ENCODE results near the gene NBL1. TPM values are rescaled to one million over a fixed set of nuclear protein-coding genes. Genes with fewer than 3 reads are reported as not detected.

Gene NBL1
- total and polyA plus RNA-seq, 9 of the 15 experiments (the other 6 are each of a cell fraction or from before 2014, with no cell fraction given): 0.10 to 3.7 (median 1.8) TPM; not detected in 1

DNA sequence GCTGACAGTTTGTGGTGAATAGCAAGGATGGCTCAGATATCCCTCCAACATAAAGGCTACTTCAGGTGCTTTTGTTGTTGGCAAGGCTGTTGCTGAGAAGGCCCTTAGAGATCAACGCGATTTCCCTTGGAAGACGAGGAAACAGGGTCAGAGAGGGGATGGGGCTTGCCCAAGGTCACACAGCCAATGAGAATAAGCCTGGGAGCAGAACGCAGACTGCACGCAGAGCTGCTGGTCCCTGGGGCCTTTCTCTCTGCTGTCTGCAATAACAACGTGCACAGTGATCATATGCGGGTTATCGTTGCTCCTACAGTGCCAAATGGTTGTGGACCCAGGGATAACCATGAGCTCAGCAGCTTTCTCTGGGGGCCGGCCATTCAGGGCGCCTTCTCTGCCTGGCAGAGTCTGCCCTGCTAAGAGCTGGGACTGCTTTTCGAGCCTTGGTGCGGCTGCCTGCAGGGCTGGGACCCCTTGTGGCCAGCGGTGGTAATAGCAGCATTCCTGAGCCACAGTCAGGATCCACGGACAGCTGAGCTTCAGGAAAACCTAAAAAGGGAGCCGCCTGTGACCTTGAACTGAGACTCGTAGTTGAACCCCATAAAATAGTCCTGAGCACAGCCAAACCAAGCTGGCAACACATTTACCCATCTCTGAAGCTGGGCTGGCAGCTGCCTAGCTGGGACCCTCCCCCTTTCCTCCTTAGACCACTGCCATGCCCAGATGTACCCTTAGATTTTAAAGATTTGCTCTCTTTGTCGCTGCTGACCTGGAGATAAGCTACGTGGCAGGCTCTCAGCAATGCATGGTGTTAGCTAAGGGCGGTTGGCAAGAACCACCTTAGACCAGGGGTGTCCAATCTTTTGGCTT lies 60.4 kb downstream of the NBL1 start:
- ChIA-PET POLR2A (interaction anchor here (1.1 to 1.5 kb wide), 3 partner anchors 14 to 70 kb away, joined by 3 to 5 read pairs (median 3); no protein-coding TSS in a partner anchor), CTCF (ENCODE audit: low intra/inter-chr PET ratio) (interaction anchor here (0.7 to 1.3 kb wide), 2 partner anchors 43 to 102 kb away, joined by 3 to 8 read pairs; no protein-coding TSS in a partner anchor)
- Histone ChIP-seq H3K9me3 (replicated peaks; ENCODE audit: control insufficient read depth, insufficient read depth, low read depth, low read length) (no peaks in the 10 kb centered on the region), H3K4me1 (replicated peaks in 1 of 2; ENCODE audit: control insufficient read depth in 2 of 2, insufficient read depth in 2 of 2, low read length in 2 of 2) (no peaks in the 10 kb centered on the region), H3K27ac (ENCODE audit: extremely low read depth, low read depth, low read length) (no peak overlapping the region), H3K9ac (ENCODE audit: insufficient read depth in 1 of 2, low read depth in 2 of 2, low read length in 2 of 2) (0 out of 4 replicates have a peak overlapping the region, but pooled peaks of 1 of the 2 experiments have one; percentile 31), H3K4me2 (ENCODE audit: insufficient read depth, low read length) (no peak overlapping the region), H3K36me3 (ENCODE audit: control insufficient read depth, insufficient read depth, low read length) (no peaks in the 10 kb centered on the region), H3K9me1 (ENCODE audit: control insufficient read depth, insufficient read depth, low read length) (no peaks in the 10 kb centered on the region), H2AFZ (ENCODE audit: low read depth, low read length) (no peak overlapping the region), H3K27me3 (ENCODE audit: control insufficient read depth in 2 of 2, insufficient read depth in 2 of 2, low read length in 2 of 2) (peaks cover 17 to 53% of the 10 kb centered on the region in 2 experiments), H3K79me2 (ENCODE audit: control insufficient read depth, insufficient read depth, low read length) (no peaks in the 10 kb centered on the region), H3K4me3 (no peak overlapping the region), H4K20me1 (replicated peaks; ENCODE audit: control insufficient read depth, insufficient read depth, low read length) (0 out of 2 replicates have a peak, but pooled peaks cover 11% of the 10 kb centered on the region)
- in situ Hi-C loops (cut with MboI) (no loop called here), intact Hi-C loops (cut with micrococcal nuclease) (loop anchor here (1.0 kb wide), 1 partner anchor 43 kb away; no protein-coding TSS in a partner anchor)
- ATAC-seq (peak; percentile 97), FAIRE-seq (peak; percentile 70), DNase-seq (ENCODE audit: extremely low read depth in 1 of 4, low spot score in 3 of 4) (peak; percentile 69 to 86 (median 84))
- 3% methylated on average over 19 of the region's 19 CpGs for WGBS (ENCODE audit: insufficient coverage, low coverage, missing lambda C conversion rate)
- no TSS peak for BruUV-seq (replicated peaks)
- 0 out of 2 replicates have a peak, but pooled peaks have one; percentile 66 for TF ChIP-seq XRCC5 (IDR thresholded peaks at IDR 0.05; ENCODE audit: low read depth, low read length)
- TF ChIP-seq ZNF707 (CRISPR knock-in tag; conservative IDR thresholded peaks at IDR 0.05): no peak
- no peak for TF ChIP-seq U2AF1 (optimal IDR thresholded peaks at IDR 0.05; ENCODE audit: low read depth, low read length)
- no peak for TF ChIP-seq SNIP1 (IDR thresholded peaks at IDR 0.05; ENCODE audit: low read depth)
- TF ChIP-seq ZNF436 (CRISPR knock-in tag; IDR thresholded peaks at IDR 0.05): no peak
- TF ChIP-seq ZNF75A (CRISPR knock-in tag; IDR thresholded peaks at IDR 0.05): no peak
- no peak for TF ChIP-seq MAZ (CRISPR knock-in tag; conservative IDR thresholded peaks at IDR 0.05 in 1 of 2, IDR thresholded peaks at IDR 0.05 in 1 of 2)
- TF ChIP-seq JUN (IDR thresholded peaks at IDR 0.05; ENCODE audit: borderline replicate concordance, low read depth, low read length): no peak
- no peak for TF ChIP-seq JUN (CRISPR knock-in tag; IDR thresholded peaks at IDR 0.05; ENCODE audit: borderline replicate concordance)
- TF ChIP-seq, protein P1, sequence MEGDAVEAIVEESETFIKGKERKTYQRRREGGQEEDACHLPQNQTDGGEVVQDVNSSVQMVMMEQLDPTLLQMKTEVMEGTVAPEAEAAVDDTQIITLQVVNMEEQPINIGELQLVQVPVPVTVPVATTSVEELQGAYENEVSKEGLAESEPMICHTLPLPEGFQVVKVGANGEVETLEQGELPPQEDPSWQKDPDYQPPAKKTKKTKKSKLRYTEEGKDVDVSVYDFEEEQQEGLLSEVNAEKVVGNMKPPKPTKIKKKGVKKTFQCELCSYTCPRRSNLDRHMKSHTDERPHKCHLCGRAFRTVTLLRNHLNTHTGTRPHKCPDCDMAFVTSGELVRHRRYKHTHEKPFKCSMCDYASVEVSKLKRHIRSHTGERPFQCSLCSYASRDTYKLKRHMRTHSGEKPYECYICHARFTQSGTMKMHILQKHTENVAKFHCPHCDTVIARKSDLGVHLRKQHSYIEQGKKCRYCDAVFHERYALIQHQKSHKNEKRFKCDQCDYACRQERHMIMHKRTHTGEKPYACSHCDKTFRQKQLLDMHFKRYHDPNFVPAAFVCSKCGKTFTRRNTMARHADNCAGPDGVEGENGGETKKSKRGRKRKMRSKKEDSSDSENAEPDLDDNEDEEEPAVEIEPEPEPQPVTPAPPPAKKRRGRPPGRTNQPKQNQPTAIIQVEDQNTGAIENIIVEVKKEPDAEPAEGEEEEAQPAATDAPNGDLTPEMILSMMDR (IDR thresholded peaks at IDR 0.05 in 2 of 3, conservative IDR thresholded peaks at IDR 0.05 in 1 of 3; ENCODE audit: insufficient read depth in 2 of 3, low read depth in 1 of 3, low read length in 3 of 3): peak; percentile 89 to 96 (median 91)
- TF ChIP-seq ARNT (IDR thresholded peaks at IDR 0.05): no peak
- TF ChIP-seq SRSF7 (optimal IDR thresholded peaks at IDR 0.05; ENCODE audit: low read depth, low read length): no peak
- TF ChIP-seq SMC3 (conservative IDR thresholded peaks at IDR 0.05; ENCODE audit: insufficient read depth, low read depth, low read length): peak; percentile 69
- TF ChIP-seq TRIM28 (IDR thresholded peaks at IDR 0.05): no peak
- TF ChIP-seq ZNF766 (CRISPR knock-in tag; conservative IDR thresholded peaks at IDR 0.05): no peak
- peak; percentile 71 for TF ChIP-seq TEAD4 (IDR thresholded peaks at IDR 0.05; ENCODE audit: low read length)
- no peak for TF ChIP-seq TEAD4 (CRISPR knock-in tag; IDR thresholded peaks at IDR 0.05; ENCODE audit: borderline replicate concordance)
- TF ChIP-seq NFATC3 (IDR thresholded peaks at IDR 0.05): no peak
- no peak for TF ChIP-seq POLR2AphosphoS5 (IDR thresholded peaks at IDR 0.05; ENCODE audit: control insufficient read depth, insufficient read depth, low read depth, low read length)
- TF ChIP-seq, protein P2, sequence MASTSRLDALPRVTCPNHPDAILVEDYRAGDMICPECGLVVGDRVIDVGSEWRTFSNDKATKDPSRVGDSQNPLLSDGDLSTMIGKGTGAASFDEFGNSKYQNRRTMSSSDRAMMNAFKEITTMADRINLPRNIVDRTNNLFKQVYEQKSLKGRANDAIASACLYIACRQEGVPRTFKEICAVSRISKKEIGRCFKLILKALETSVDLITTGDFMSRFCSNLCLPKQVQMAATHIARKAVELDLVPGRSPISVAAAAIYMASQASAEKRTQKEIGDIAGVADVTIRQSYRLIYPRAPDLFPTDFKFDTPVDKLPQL (IDR thresholded peaks at IDR 0.05; ENCODE audit: extremely low read depth, insufficient read length): no peak
